ENCODE results near the gene PLEKHB2.

- no peak for TF ChIP-seq POLR2A (IDR thresholded peaks at IDR 0.05; ENCODE audit: low read length)
- no peak for TF ChIP-seq GATA1 (IDR thresholded peaks at IDR 0.05; ENCODE audit: low read depth, low read length)
Measured at GRCh38 chr2:131121464-131121863, 16.3 kb downstream of the PLEKHB2 start.
